NCI-H2196 (cell line): ENCODE data around the gene ACOXL.

ENCODE experiments used
- DNase-seq: peaks from one replicate; lab custom pipeline; 2025; ENCODE audit not compliant: unreplicated experiment; lab: John Stamatoyannopoulos, UW

Gene ACOXL

GRCh38 chr2:110995911-110996310, 263.5 kb downstream of the ACOXL start:
- DNase-seq: no peak

GRCh38 chr2:110997331-110998045, 265.1 kb downstream of the ACOXL start:
- no peak for DNase-seq

GRCh38 chr2:110998311-110998710, 265.9 kb downstream of the ACOXL start:
- no peak for DNase-seq

- DNase-seq: no peak
Observed at GRCh38 chr2:110999626-111000025, 267.3 kb downstream of the ACOXL start.

- no peak for DNase-seq
Observed at GRCh38 chr2:111005307-111005706, 272.9 kb downstream of the ACOXL start.

GRCh38 chr2:111005821-111006220, 273.4 kb downstream of the ACOXL start:
- DNase-seq: no peak

- no peak for DNase-seq
Observed at GRCh38 chr2:111007757-111008688, 275.6 kb downstream of the ACOXL start.

- DNase-seq: no peak
Observed at GRCh38 chr2:111011218-111011617, 278.8 kb downstream of the ACOXL start.

- DNase-seq: no peak
Observed at GRCh38 chr2:111015283-111015995, 283.1 kb downstream of the ACOXL start.

GRCh38 chr2:111017034-111017622, 284.8 kb downstream of the ACOXL start:
- DNase-seq: no peak

- no peak for DNase-seq
Observed at GRCh38 chr2:111017909-111018308, 285.5 kb downstream of the ACOXL start.

GRCh38 chr2:111019381-111019780, 287.0 kb downstream of the ACOXL start:
- no peak for DNase-seq

GRCh38 chr2:111022633-111023032, 290.3 kb downstream of the ACOXL start:
- DNase-seq: no peak

GRCh38 chr2:111024496-111024895, 292.1 kb downstream of the ACOXL start:
- DNase-seq: no peak

GRCh38 chr2:111025288-111025687, 292.9 kb downstream of the ACOXL start:
- DNase-seq: no peak

- DNase-seq: no peak
Observed at GRCh38 chr2:111028720-111029119, 296.3 kb downstream of the ACOXL start.

GRCh38 chr2:111029181-111029927, 297.0 kb downstream of the ACOXL start:
- no peak for DNase-seq

GRCh38 chr2:111030260-111030891, 298.0 kb downstream of the ACOXL start:
- DNase-seq: no peak

- no peak for DNase-seq
Observed at GRCh38 chr2:111030945-111031344, 298.6 kb downstream of the ACOXL start.
